T-cell (primary cell): ENCODE data around the gene CD200. TPM values are rescaled to one million over a fixed set of nuclear protein-coding genes. Genes with fewer than 3 reads are reported as not detected.

Experiments used
- ATAC-seq, 4 experiments: fragments of 200-7000 bp in 3 of 4; fragments of 150-1000 bp in 1 of 4; cut with Tn5 transposase; replicated peaks in 1 of 4; 1 replicate in 3 of 4; 2 replicates in 1 of 4; pipeline ENCODE4 v1.10.0; 2021; ENCODE audit warnings: moderate library complexity in 3 of 4, mild to moderate bottlenecking in 2 of 4, moderate number of reproducible peaks in 1 of 4
- CTCF ChIA-PET, 2 donors: fragments of 300-600 bp; sonication (Branson Sonifier 250); formaldehyde crosslinking; loops; one replicate each; lab custom pipeline; 2022; ENCODE audit warnings: antibody characterized with exemption in 2 of 2; lab: Charles Lee
- POLR2A ChIA-PET, 2 donors: fragments of 300-600 bp; sonication (Branson Sonifier 250); formaldehyde crosslinking; loops; one replicate each; lab custom pipeline; 2022; ENCODE audit warnings: antibody characterized with exemption in 2 of 2; lab: Charles Lee
- DNase-seq, 35 experiments: peaks; one replicate each; pipeline versions ENCODE4 v3.0.0 to v3.0.0-alpha.2; 2013 to 2023
- H3K27ac ChIP-seq: one replicate; pipeline ENCODE4 v1.5.1; 2013; ENCODE audit warnings: low read length
- H3K27me3 ChIP-seq, 2 experiments: replicated peaks in 1 of 2; 1 replicate in 1 of 2; 2 replicates in 1 of 2; pipeline versions ENCODE4 v1.6.1 to v1.7.0; 2013; ENCODE audit warnings: low read length in 1 of 2, mixed read lengths in 1 of 2; ENCODE audit not compliant: control insufficient read depth in 2 of 2, insufficient read depth in 2 of 2; ENCODE audit errors: extremely low read depth in 1 of 2
- H3K36me3 ChIP-seq, 2 donors: 1 replicate in 1 of 2; 2 replicates in 1 of 2; pipeline versions ENCODE4 v1.6.1 to v1.7.0; 2013; ENCODE audit warnings: low read length in 1 of 2; ENCODE audit not compliant: control insufficient read depth in 2 of 2, insufficient read depth in 1 of 2; ENCODE audit errors: extremely low read depth in 1 of 2
- H3K4me1 ChIP-seq, 2 experiments: 1 replicate in 1 of 2; 2 replicates in 1 of 2; pipeline versions ENCODE4 v1.6.1 to v1.7.0; 2013; ENCODE audit warnings: low read length in 2 of 2, mixed read lengths in 1 of 2; ENCODE audit not compliant: insufficient read depth in 2 of 2, control insufficient read depth in 1 of 2; ENCODE audit errors: extremely low read depth in 1 of 2
- H3K4me3 ChIP-seq, 2 donors: 1 replicate in 1 of 2; 2 replicates in 1 of 2; pipeline versions ENCODE4 v1.5.1 to v1.7.0; 2013; ENCODE audit warnings: mild to moderate bottlenecking in 2 of 2, low read length in 1 of 2, moderate library complexity in 1 of 2; ENCODE audit not compliant: control insufficient read depth in 1 of 2; ENCODE audit errors: extremely low read depth in 1 of 2
- H3K9me3 ChIP-seq: 2 replicates; pipeline ENCODE4 v1.7.0; 2013
- H3K27ac Mint-ChIP-seq, 2 donors: one replicate each; pipeline ENCODE4 v1.8.0; 2020 to 2021; ENCODE audit warnings: mild to moderate bottlenecking in 2 of 2, mixed read lengths in 2 of 2
- H3K27me3 Mint-ChIP-seq, 2 donors: one replicate each; pipeline ENCODE4 v1.8.0; 2021 to 2022; ENCODE audit warnings: mixed read lengths in 2 of 2
- H3K36me3 Mint-ChIP-seq: one replicate; pipeline ENCODE4 v1.8.0; 2021; ENCODE audit warnings: mixed read lengths
- H3K4me1 Mint-ChIP-seq, 3 donors: one replicate each; pipeline ENCODE4 v1.8.0; 2020 to 2022; ENCODE audit warnings: mixed read lengths in 3 of 3, mild to moderate bottlenecking in 1 of 3
- H3K4me3 Mint-ChIP-seq, 3 donors: one replicate each; pipeline ENCODE4 v1.8.0; 2020 to 2022; ENCODE audit warnings: mild to moderate bottlenecking in 3 of 3, mixed read lengths in 3 of 3, moderate library complexity in 3 of 3
- H3K9me3 Mint-ChIP-seq, 3 donors: one replicate each; pipeline ENCODE4 v1.8.0; 2020 to 2022; ENCODE audit warnings: mixed read lengths in 3 of 3
- WGBS: methylation state at CpG from one replicate; pipeline ENCODE4 v1.1.5; 2013; ENCODE audit warnings: missing lambda C conversion rate; ENCODE audit not compliant: insufficient coverage; 5-methylcytosine and 5-hydroxymethylcytosine counted together
- total RNA-seq, 35 experiments: library from RNA in 6 of 35; stranded (reverse) in 6 of 35; fragments of 120-200 nt in 1 of 35; gene quantifications; one replicate each; pipeline versions ENCODE4 v1.2.1 to v1.2.4 and lab custom pipeline; 2013 to 2026

Gene CD200
- total RNA-seq, 5 donors from 2014 or later (not counting 1 experiment from before 2014, with no cell fraction given), result 1.3 to 4.6 (median 2.2) TPM

GRCh38 chr3:112302150-112302830 lies 30.7 kb upstream of the CD200 start:
- no peaks in the 10 kb centered on the region for H3K36me3 ChIP-seq
- peaks cover 3 to 16% of the 10 kb centered on the region in 2 experiments for H3K4me1 ChIP-seq
- ChIA-PET POLR2A (no interaction called here), CTCF (interaction anchor here (0.5 to 2.9 kb wide), 3 partner anchors 9 to 216 kb away, joined by 3 to 11 read pairs (median 3); no protein-coding TSS in a partner anchor)
- WGBS, result 100% methylated on average over 2 of the region's 11 CpGs
- DNase-seq, result no peak
- no peak overlapping the region for H3K27ac ChIP-seq
- H3K36me3 Mint-ChIP-seq, result no peaks in the 10 kb centered on the region
- peak overlapping the region in 1 of 2 donors; percentile 24 for H3K27ac Mint-ChIP-seq
- no peaks in the 10 kb centered on the region for H3K9me3 Mint-ChIP-seq
- H3K4me1 Mint-ChIP-seq, result peaks cover 15 to 17% (median 15%) of the 10 kb centered on the region in 3 donors
- no peaks in the 10 kb centered on the region for H3K9me3 ChIP-seq
- H3K4me3 ChIP-seq, result no peak overlapping the region
- no peaks in the 10 kb centered on the region for H3K27me3 ChIP-seq
- ATAC-seq, result no peak
- H3K4me3 Mint-ChIP-seq, result no peak overlapping the region
- H3K27me3 Mint-ChIP-seq, result no peaks in the 10 kb centered on the region

GRCh38 chr3:112302881-112303763 lies 29.8 kb upstream of the CD200 start:
- Histone ChIP-seq H3K9me3 (no peaks in the 10 kb centered on the region), H3K4me1 (peaks cover 0 to 16% of the 10 kb centered on the region in 2 experiments), H3K4me3 (peak overlapping the region; percentile 47 to 67), H3K36me3 (no peaks in the 10 kb centered on the region), H3K27ac (peak overlapping the region; percentile 27), H3K27me3 (no peaks in the 10 kb centered on the region)
- H3K9me3 Mint-ChIP-seq, result no peaks in the 10 kb centered on the region
- 62% methylated on average over 9 of the region's 12 CpGs for WGBS
- peak; percentile 57 to 64 (median 64) for ATAC-seq
- CTCF ChIA-PET, result interaction anchor here (1.0 to 3.0 kb wide), 6 partner anchors 9 to 259 kb away, joined by 3 to 15 read pairs (median 8); partner anchors contain the start of genes ATG3 (in 1 of the 2), SLC35A5 (in 1 of the 2) and SLC9C1 (in 1 of the 2)
- POLR2A ChIA-PET, result interaction anchor here in 1 of 2 donors (0.9 kb wide), 1 partner anchor 324 kb away, joined by 3 read pairs; the partner anchor contains the start of gene ABHD10
- peaks cover 8% of the 10 kb centered on the region in 3 donors for H3K4me1 Mint-ChIP-seq
- peak in 1 of 35 experiments; percentile 27 for DNase-seq
- H3K4me3 Mint-ChIP-seq, result no peak overlapping the region
- H3K27ac Mint-ChIP-seq, result no peak overlapping the region
- no peaks in the 10 kb centered on the region for H3K36me3 Mint-ChIP-seq
- H3K27me3 Mint-ChIP-seq, result no peaks in the 10 kb centered on the region

GRCh38 chr3:112303764-112304325 lies 29.1 kb upstream of the CD200 start:
- H3K9me3 Mint-ChIP-seq, result no peaks in the 10 kb centered on the region
- peak overlapping the region; percentile 27 for H3K27ac ChIP-seq
- H3K36me3 ChIP-seq, result no peaks in the 10 kb centered on the region
- CTCF ChIA-PET, result interaction anchor here (1.2 to 3.0 kb wide), 6 partner anchors 10 to 258 kb away, joined by 4 to 15 read pairs (median 8); partner anchors contain the start of genes ATG3 (in 1 of the 2), SLC35A5 (in 1 of the 2) and SLC9C1 (in 1 of the 2)
- peaks cover 1% of the 10 kb centered on the region in 3 donors for H3K4me1 Mint-ChIP-seq
- H3K27ac Mint-ChIP-seq, result no peak overlapping the region
- peak overlapping the region; percentile 47 to 67 for H3K4me3 ChIP-seq
- peaks cover 0 to 16% of the 10 kb centered on the region in 2 experiments for H3K4me1 ChIP-seq
- 53% methylated on average over 7 of the region's 11 CpGs for WGBS
- DNase-seq, result peak in 16 of 35 experiments; percentile 3 to 47 (median 19)
- H3K36me3 Mint-ChIP-seq, result no peaks in the 10 kb centered on the region
- H3K27me3 Mint-ChIP-seq, result no peaks in the 10 kb centered on the region
- no peaks in the 10 kb centered on the region for H3K27me3 ChIP-seq
- POLR2A ChIA-PET, result interaction anchor here (0.7 to 0.9 kb wide), 2 partner anchors 11 to 325 kb away, joined by 3 read pairs; partner anchors contain the start of gene ABHD10 (in 1 of the 2)
- H3K4me3 Mint-ChIP-seq, result no peak overlapping the region
- H3K9me3 ChIP-seq, result no peaks in the 10 kb centered on the region
- peak; percentile 48 to 83 (median 70) for ATAC-seq

GRCh38 chr3:112304611-112305010 lies 28.3 kb upstream of the CD200 start:
- H3K27ac Mint-ChIP-seq, result no peak overlapping the region
- H3K9me3 Mint-ChIP-seq, result no peaks in the 10 kb centered on the region
- H3K27me3 Mint-ChIP-seq, result no peaks in the 10 kb centered on the region
- WGBS, result 43% methylated on average over 1 of the region's 2 CpGs
- no peaks in the 10 kb centered on the region for H3K36me3 Mint-ChIP-seq
- H3K4me3 ChIP-seq, result no peak overlapping the region
- no peaks in the 10 kb centered on the region for H3K36me3 ChIP-seq
- H3K4me3 Mint-ChIP-seq, result no peak overlapping the region
- H3K4me1 Mint-ChIP-seq, result no peaks in the 10 kb centered on the region
- ATAC-seq, result no peak
- H3K9me3 ChIP-seq, result no peaks in the 10 kb centered on the region
- no peaks in the 10 kb centered on the region for H3K27me3 ChIP-seq
- ChIA-PET POLR2A (interaction anchor here in 1 of 2 donors (0.7 kb wide), 1 partner anchor 11 kb away, joined by 3 read pairs; no protein-coding TSS in a partner anchor), CTCF (interaction anchor here (0.6 to 3.0 kb wide), 7 partner anchors 11 to 923 kb away, joined by 3 to 15 read pairs (median 4); partner anchors contain the start of gene SLC9C1 (in 1 of the 2))
- no peak overlapping the region for H3K27ac ChIP-seq
- DNase-seq, result peak in 1 of 35 experiments; percentile 19
- peaks cover 0 to 16% of the 10 kb centered on the region in 2 experiments for H3K4me1 ChIP-seq

- H3K4me1 ChIP-seq, result peaks cover 0 to 16% of the 10 kb centered on the region in 2 experiments
- POLR2A ChIA-PET, result no interaction called here
- H3K9me3 Mint-ChIP-seq, result no peaks in the 10 kb centered on the region
- H3K27me3 Mint-ChIP-seq, result no peaks in the 10 kb centered on the region
- DNase-seq (no peak), ATAC-seq (no peak)
- 96% methylated on average over 7 of the region's 9 CpGs for WGBS
- CTCF ChIA-PET, result no interaction called here
- H3K36me3 ChIP-seq, result no peaks in the 10 kb centered on the region
- H3K27ac Mint-ChIP-seq, result no peak overlapping the region
- no peaks in the 10 kb centered on the region for H3K9me3 ChIP-seq
- no peaks in the 10 kb centered on the region for H3K4me1 Mint-ChIP-seq
- no peak overlapping the region for H3K4me3 Mint-ChIP-seq
- no peak overlapping the region for H3K4me3 ChIP-seq
- no peaks in the 10 kb centered on the region for H3K36me3 Mint-ChIP-seq
- no peaks in the 10 kb centered on the region for H3K27me3 ChIP-seq
- H3K27ac ChIP-seq, result no peak overlapping the region
Measured at GRCh38 chr3:112306825-112307224, 26.1 kb upstream of the CD200 start.
